PC-3 (cell line): ENCODE measurements around the gene CTNS.

Experiments used
- CTCF ChIP-seq: fragments of 300-600 bp; sonication (generic); conservative IDR thresholded peaks from 2 replicates; pipeline ENCODE4 v1.5.1; 2017; ENCODE audit warnings: antibody characterized with exemption, low read depth, mild to moderate bottlenecking, low read length
- EZH2 ChIP-seq: fragments of 300-600 bp; sonication (generic); IDR thresholded peaks from one replicate; pipeline ENCODE4 v1.6.1; 2017; ENCODE audit warnings: antibody characterized with exemption, mild to moderate bottlenecking, low read length; ENCODE audit not compliant: unreplicated experiment
- EZH2phosphoT487 ChIP-seq: fragments of 300-600 bp; sonication (generic); IDR thresholded peaks from 2 replicates; pipeline ENCODE4 v1.6.1; 2018; ENCODE audit warnings: mild to moderate bottlenecking, antibody characterized with exemption, low read length, borderline replicate concordance

GRCh38 chr17:3613124-3613523 lies 23.4 kb upstream of the CTNS start:
- TF ChIP-seq CTCF (no peak), EZH2 (no peak), EZH2phosphoT487 (no peak)
